HS-5 (cell line): ENCODE measurements around the gene TUBB2B.

Experiments used
- DNase-seq: peaks from one replicate; pipeline ENCODE4 v3.0.0-alpha.2; 2012; ENCODE audit warnings: low read depth

TUBB2B gene

DNA sequence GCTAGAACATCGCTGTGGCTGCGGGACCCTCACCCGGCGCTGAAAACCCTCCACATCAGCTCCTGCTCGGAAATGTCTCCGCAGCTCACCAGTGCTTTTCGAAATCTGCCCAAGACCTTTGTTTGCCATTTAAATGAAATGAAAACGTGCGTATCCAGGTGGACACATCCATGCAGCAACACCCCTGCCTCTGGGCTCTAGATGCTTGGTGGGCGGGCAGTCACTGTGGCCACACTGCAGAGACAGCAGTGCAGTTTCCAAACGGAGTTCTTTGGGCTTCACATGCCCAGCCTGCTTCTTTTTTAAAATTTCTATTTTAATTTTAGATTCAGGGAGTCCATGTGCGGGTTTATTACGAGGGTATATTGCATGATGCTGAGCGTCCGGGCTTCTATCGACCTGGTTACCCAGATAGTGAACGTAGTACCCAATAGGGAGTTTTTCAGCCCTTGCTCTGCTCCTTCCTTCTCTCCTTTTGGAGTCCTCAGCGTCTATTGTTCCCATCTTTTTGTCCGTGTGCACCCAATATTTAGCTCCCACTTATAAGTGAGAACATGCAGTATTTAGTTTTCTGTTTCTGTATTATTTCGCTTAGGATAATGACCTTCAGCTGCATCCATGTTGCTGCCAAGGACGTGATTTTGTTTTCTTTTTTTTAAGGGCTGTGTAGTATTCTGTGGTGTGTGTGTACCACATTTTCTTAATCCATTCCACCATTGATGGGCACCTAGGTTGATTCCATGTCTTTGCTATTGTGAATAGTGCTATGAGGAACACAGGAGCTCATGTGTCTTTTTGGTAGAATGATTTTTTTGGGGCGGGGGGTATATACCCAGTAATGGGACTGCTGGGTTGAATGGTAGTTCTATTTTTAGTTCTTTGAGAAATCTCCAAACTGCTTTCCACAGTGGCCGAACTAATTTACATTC lies 4.8 kb upstream of the TUBB2B start:
- DNase-seq: no peak

DNA sequence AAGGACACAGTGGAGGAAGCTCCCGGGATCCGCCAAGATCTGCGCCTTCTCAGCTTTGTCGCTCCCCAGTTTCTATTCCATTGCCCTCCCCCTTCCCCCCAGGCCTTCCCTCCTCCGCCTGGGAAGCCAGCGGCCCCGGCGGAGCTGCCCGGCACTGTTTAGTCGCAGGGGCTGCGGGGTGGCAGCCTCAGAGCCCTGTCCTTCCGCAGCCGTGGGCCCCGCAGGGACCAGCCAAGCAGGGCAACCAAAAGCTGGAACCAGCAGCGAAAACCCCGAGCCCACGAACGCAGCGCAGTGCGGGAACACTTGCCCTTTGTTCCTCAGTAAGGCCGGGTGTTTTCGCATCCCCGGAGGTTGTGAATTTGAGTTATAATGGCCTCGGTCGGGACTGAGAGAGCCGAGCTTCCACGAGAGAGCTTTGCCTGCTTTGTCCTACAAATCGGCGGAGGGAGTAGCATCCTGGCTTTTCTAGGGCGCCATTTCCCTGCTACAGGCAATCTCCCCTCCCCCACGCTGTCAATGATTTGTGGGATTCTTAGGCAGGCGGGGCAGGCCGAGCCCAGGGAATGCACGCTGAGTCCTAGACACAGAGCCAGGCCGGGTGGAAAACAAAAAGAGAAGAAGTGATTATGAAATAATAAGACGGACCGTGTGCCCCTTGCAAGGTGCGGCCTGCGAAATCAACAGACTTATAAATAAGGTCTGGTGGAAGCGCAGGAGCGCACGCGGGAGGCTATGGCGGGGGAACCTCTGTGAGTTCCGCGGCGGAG lies 4.0 kb upstream of the TUBB2B start:
- DNase-seq: no peak

DNA sequence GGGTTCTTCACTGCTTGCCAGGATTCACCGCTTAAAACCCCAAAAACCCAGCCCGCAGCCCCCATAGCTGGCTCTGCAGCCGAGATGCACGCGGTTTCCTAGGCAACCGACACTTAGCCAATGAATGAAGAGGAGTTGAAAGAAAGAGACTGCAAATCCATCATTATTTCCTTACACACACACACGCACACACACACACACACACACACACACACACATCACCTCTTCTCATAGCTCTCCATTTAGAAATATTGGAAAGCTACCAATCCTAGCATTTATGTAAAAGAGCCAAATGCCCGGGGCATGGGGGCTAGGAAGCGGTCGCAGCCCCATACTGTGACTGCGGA lies 3.4 kb upstream of the TUBB2B start:
- no peak for DNase-seq

DNA sequence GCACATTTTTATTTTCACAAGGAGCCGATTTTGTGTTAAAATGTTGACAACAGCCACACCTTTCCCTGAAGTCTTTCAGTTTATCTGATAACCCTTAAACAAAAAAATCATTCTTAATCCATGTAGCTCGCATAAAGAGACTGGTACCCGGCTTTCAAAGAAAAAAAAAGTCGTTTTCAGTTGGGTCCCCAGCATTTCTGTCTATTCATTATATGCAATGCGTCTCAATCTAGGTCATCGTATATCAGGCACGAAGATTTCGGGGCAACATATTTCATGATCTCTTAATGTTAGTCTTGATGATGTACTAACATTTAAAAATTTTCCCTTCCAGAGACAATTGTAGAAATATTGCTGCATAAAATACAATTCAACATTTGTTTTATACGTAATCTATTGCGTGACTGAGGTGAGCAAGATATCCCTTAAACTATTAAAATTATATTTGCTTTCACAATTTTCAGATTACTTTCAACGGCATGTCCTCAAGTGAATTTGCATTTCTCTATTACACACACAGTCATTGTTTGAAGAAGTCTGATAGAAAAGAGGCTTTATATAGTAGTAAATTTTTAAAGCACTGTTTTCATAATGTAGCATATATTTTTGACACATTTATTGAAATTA lies 2.9 kb upstream of the TUBB2B start:
- DNase-seq: no peak

DNA sequence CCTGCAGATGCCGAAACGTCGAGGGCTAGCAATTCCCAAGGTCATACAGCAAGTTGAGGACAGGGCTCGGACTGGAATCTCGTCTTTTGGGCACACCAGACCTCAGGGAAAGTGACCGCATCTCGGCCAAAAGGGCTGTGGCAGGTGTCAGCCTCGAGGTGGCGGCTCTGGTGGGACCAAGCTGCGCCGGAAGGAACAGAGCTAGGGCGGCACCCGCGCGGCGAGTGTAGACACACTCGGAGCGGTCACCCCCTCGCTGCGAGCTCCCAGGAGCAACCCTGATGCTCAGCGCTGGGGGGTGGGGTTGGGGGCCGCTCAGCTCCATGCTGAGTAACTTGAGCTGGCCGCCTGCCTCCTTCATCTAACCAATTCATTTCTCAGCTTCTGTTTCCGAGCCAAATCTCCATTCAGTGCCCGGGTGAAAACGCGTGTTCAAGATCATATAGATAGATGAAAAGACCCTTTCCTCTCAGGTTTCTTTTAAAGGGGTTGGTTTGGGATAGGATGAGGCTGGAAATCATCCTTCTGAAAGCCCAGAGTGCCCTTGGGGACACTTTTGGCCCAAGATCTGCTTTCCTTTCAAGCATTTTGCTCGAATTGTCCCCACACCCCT lies 2.2 kb upstream of the TUBB2B start:
- no peak for DNase-seq

DNA sequence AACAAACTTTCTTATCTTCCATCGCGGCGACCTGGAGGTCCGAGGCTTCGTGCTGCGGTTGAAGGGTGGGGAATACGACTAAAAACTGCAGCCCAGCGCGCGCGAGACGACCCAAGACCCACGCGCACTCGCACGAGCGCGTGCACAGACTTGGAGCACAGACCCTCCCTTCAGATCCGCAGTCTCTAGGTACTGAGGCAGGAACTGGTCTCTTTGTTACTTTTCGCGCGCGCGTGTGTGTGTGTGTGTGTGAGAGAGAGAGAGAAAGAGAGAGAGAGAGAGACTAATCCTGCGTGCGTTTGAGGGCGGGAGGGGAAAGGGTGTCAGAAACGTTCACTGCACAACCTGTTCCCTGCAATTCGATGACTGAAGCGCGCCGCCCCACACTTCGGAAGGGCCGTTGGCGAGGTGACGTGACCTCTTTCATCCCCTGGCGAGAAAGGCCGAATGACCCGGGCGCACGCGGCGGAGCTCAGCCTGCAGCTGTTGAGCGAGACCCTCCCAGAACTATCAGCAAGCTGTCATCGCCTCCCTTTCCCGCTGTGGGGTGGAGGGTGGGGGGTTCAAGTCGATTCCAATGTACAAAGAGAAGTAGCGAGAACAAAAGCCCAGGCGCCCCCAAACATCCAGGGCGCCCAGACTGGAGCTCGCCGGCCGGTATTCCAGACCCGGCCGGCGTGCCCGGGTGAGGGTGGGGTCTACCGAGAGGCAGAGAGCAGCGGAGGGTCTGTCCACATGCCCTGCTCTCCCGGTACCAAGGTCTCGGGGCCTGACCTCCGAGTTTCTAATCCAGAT lies 1.5 kb upstream of the TUBB2B start:
- DNase-seq: no peak

DNA sequence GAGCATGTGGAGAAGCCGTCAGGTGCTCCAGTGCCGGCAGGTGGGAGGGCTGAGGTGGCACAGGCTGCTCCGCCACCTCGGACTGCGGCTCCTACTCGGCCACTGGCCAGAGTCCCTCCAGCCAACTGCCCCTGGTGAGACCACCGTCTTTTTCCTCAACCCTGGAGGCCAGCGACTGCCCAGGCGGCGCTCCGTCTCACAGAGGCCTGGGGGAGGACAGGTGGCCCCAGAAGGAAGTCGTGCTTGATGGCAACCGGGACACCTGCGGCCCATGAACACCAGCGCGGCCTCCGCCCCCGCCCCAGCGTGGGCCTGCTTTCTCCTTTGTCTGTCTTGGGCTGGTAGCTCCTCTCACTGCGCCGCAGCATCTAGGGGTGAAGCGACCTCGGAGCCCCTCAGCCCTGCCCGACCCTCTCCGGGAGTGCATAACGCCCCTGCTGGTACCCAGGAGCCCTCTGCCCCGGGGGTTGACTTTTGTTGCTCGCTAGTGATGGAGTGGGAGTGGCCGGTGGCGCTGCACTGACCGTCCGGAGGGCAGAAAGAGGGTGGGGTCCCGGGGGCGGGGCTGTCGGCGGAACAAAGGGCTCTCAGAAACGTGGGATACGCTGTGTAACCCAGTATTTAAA lies 706 bp upstream of the TUBB2B start:
- no peak for DNase-seq

DNA sequence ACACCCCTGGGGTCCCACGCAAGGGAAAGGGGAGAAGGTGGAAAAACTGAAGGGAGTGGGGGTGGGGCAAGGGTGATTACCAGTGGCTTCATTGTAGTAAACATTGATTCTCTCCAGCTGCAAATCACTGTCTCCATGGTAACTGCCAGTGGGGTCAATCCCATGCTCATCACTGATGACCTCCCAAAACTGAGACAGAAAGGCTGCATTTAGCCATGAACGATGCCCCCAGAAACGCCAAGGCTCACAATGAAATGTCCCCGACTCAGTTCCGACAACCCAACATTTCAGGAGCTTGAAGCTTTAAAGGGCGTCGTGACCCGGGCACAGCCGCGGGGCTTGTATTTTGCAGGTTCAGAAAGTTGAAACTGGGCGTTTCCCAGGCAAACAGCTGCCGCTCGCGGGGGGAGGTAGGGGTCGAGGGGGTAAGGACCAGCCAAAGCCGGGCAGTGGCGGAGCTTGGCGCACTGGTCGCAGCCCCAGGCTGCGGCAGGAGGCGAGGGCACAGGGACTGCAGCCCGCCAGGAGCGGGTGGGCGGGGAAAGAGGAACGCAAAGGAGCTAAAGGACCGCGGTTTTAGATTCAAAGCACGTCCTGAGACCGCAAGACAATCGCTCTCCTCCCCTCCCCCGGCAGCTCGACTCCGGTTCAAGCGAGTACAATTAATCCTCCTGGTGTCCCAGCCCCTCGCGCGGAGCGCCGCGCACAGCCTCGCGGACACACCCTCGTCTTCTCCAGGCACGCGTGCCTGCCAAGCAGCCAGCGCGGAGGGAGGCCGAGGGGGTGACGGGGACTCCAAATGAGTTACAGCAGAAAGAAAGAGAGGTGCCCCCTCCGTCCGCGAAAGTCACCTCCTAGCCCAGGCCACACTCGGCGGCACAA lies 731 bp downstream of the TUBB2B start:
- no peak for DNase-seq

DNA sequence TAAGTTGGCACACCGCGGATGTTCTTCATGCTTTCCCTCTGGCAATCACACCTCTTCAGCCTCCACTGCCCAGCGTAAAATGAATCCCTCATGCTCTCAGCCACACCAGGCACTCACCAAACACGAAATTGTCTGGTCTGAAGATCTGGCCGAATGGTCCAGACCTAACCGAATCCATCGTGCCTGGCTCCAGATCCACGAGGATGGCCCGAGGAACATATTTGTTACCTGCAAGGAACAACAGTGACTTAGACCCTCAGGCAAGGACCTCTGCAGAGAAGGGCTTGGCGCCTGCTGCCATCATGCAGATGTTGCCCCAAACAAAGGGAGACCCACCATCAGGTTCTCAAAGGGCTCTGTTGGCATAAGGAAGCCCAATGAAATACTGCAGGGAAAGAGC lies 1.4 kb downstream of the TUBB2B start:
- no peak for DNase-seq

DNA sequence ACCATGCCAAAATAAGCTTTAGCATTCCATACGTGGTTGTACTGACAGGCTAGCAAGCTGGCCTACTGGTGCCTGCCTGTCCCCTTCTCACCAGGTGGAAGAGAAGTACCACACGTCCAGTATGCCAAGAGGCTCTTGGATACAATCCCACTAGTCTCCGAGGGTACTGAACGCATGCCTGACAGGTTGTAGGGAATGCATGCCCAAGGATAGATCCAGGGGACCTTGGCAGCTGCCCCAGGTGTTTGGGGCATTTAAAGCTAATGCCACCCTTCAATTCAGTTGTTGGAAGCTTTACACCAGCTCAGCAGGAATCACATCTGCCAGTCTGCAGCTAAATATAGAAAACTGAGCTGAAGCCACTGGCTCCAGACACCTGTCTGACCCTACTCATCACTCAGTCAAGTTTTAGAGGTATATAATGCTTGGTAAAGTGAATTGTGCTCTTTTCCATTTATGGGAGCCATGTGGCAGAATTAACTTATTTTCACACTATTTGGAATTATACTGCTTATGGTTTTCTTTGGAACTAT lies 4.9 kb downstream of the TUBB2B start:
- no peak for DNase-seq

DNA sequence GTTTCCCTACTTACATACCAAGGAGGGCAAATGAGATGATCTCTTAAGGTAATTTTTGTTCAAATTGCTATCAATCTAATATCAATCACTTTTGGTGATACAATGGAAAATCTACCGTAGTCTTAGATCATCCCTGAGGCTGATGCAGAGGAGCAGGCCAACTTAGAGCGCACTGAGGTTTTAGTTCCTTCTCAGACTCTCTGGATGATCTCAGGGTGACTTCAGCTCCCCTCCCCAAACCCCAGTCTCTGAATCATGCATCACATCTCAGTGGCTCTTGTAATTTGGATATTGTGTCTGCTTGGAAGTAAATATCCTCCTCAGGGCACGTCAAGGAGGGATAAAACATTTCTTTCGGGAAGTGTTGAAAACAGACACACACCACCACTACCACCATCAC lies 5.9 kb downstream of the TUBB2B start:
- no peak for DNase-seq

DNA sequence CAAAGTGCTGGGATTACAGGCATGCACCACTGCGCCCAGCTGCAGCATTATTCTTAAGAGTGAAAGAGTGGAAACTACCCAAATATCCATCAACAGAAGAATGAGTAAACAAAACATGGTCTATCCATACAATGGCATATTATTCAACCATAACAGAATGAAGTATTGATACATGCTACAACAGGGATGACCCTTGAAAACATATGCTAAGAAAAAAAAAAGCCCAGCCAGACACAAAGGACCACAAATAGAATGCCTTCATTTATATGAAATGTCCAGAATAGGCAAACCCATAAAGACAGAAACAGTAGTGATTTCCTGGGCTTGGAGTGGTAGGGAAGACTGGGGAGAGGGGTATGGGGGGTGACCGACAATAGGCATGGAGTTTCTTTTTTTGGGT lies 7.1 kb downstream of the TUBB2B start:
- DNase-seq: no peak

DNA sequence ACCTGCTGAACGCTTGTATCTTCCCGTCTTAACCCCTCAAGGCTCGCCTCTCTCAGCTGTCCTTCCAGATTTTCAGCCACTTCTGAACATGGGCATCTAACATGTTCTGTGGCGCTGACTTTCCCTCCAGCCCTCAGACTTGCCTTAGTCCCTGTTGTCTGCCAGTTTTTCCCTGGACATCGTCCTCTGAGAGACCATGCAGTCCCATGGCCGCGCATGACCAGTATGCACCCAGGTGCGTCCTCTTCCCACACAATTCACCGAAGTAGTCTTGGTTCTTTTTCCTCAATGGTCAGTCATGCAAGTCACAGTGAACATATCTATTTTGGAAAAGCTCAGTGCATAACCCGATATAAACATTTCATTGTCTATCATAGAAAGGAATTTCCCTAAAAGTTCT lies 9.2 kb downstream of the TUBB2B start:
- DNase-seq: no peak

DNA sequence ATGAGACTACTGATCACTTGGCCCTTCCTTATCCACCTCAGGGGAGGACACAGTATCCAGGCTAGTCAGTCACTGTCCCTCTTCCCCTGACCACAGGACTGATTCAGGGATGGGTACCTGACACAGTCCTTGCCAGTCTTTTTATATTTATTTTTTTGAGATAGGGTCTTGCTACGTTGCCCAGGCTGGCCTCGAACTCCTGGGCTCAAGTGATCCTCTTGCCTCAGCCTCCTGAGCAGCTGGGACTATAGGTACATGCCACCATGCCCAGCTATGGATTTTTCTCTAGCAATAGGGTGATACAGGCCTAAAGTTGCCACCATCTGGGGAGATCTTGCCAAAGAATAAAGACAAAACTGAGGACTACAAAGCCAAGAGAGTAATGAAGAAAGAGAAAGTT lies 10.2 kb downstream of the TUBB2B start:
- no peak for DNase-seq

DNA sequence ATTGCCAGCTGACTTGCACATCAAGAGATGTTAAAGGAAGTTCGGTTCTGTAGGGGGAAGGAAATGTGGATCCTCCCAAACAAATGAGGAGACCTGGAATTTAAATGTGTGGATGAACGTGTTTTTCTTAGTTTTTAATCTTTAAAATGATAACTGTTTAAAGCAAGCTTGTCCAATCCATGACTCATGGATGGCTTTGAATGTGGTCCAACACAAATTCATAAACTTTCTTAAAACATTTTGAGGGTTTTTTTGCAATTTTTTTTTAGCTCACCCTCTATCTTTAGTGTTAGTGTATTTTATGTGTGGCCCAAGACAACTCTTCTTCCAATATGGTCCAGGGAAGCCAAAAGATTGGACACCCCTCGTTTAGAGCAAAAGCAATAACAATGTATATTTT lies 12.6 kb downstream of the TUBB2B start:
- no peak for DNase-seq

DNA sequence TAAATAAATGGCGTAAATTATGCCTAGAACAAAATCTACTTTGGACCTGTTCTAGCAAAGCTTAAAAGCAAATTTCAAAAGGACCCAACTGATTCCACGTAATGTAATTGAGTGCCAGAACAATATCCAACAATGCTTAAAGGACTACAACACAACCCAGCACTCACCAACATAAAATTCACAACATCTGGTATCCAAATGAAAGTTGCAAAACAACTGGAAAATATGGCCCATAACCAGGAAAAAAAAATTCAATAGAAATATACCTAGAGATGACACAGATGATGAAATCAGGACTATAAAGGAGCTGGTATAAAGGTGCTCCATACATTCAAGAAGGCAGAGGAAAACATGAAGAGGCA lies 14.1 kb downstream of the TUBB2B start:
- DNase-seq: no peak

DNA sequence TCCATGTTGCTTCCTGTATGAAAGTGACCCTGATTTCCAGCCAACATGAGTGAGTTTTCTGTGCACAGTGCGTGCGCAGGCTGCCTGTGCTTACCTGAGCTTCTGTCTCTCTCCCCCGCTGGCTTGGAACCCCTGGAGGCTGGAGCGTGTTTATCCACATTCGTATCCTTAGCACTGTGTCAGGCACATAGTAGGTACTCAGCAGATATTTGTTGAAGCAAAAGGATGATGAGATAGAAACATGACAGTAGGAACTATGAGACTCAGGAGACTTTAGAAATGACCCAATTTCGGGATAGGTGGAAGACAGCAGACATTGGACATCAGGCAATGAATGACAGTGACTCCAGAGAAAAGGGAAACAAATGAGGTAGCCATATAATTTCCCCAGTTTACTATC lies 15.2 kb downstream of the TUBB2B start:
- no peak for DNase-seq

DNA sequence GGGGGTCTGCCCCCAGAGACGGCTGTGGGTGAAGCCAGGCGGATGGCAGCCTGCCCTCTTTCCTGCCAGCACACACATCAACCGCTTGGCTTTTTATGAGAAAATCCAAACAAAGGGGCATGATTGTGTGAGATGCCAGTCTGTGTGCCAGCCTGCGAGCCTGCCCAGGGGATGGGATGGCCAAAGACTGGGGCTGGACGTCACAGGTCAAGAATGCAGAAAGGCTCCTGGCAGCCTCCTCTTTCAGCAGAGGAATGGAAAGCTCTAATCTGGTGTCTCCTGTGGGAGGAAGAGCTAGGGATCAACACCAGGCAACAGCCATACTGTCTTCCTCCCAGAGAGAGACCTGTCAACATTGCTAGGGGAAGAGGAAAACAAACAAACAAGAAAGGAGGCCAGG lies 15.8 kb downstream of the TUBB2B start:
- DNase-seq: no peak

DNA sequence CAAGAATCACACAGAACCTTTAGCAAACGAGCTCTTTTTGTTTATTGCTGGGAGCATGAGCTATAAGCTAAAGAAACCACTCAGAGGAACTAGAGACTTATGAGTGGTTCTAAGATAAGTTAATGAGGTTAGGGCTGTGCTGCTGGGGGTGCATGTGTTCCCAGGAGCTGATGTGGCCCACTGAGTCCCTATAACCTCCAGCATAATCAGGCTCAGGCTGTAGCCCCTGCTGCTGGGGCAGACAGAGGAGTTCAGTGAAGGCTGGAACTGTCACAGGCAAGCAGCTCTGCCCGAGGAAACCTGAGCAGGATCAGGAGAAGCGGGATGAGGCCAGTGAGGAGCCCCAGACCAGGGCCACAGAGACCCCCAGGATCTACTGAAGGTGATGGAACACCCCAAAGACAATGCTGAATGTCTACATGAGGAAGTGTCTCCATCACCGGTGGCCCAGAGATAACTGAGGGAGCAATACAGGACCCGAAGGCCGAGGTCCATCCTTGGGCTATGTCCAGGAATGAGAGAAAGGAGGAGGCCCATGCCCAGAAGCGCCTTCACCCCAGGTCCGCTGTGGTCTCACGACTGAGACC lies 17.3 kb downstream of the TUBB2B start:
- no peak for DNase-seq
